Activated effector memory CD4-positive, alpha-beta T cell treated with Interleukin-2 at 50 U/mL for 16 hours (primary cell): ENCODE measurements around the gene NOP58.
"Not testable (repeated sequence)": the region's sequence is repeated elsewhere in the genome, so short reads cannot be mapped to it uniquely, and the experiment has no call there.

ENCODE experiments used
- DNase-seq: peaks from one replicate; pipeline ENCODE4 v3.0.0-alpha.2; 2020

Gene NOP58

DNA sequence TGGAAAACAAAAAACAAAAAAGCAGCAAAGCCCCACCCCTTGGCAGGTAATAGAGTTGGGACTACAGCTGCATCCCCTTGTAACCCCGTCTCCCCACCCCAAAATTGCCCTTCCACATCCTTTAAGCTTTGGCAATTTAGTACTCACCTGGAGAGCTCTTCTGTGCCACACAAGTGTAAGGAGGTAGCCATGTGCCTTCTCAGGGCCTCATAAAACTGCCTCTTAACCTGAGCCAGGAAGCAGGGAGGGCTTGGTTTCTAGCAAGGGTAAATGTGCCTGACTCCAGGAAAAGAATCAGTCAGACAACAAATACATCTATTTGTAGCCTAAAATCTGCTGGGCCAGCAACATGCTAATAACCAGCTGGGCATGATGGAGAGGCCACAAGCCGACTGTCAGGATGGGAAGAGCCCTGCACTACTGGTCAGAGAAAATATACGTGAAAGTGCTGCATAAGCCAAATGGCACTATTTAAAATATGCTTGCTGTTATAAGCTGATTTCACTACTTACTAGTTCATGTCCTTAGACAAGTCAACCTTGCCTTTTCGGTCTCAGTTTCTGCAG, 46.3 kb downstream of the NOP58 start:
- no peak for DNase-seq

DNA sequence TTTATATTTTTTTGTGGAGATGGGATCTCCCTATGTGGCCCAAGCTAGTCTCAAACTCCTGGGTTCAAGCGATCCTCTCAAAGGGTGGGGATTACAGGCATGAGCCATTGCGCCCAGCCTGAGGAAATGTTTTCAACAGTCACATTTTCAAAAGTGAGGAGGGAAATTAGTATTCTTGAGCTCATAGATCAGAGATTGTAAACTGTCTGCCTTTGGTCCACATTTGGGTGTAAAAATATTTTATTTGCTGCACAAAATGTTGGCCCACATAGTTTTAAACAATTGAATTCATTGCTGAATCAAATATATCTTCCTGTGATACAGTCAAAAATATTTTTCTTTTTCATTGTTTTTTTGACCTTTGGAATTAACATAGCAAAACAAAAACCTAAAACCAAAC, 48.6 kb downstream of the NOP58 start:
- no peak for DNase-seq

DNA sequence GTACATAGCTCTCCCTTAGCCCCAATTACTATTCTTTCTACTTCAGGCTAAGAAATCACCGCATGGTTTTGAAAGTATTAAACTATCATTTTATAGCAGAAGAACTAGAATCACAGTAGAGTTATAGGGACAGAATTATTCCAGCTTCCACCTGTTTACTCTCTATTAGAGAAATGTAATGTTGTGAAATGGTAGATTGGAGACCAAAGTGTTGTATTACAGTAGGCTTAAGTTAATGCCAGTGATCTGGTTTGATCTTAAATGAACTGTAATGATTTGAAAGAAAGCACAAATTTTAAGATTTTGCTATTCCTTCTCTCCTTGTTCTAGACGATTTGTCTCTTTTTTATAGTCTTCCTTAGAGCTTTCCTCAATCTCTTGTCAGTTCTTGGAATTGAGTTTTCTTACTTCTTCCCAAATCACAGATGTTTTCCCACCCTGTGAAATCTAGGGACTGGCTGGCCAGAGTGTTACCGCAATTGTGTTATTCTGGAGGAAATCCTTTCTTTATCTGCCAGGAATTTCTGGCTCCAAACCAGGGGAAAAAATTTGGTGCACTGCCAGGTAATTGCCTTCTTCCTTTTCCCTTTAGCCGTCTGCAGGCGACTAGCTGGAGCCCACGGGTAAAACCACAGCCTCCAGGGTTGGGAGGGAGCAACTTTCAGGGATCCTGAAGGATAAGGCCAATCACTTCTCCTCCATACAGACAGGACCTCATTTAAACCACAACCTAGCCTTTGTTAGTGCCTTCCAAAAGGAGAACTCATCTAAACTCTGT, 51.7 kb downstream of the NOP58 start:
- no peak for DNase-seq

DNA sequence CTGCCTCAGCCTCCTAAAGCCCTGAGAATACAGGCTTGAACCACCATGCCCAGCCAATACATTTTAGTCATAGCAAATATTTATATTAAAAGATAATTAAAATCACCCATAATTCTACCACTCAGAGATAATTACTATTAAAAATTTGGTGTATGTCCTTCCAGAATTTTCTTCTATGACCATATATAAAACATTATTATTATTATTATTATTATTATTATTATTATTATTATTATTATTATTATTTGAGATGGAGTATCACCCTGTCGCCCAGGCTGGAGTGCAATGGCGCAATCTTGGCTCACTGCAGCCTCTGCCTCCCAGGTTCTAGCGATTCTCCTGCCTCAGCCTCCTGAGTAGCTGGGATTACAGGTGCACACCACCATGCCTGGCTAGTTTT, 54.8 kb downstream of the NOP58 start:
- DNase-seq, result not testable (repeated sequence)

DNA sequence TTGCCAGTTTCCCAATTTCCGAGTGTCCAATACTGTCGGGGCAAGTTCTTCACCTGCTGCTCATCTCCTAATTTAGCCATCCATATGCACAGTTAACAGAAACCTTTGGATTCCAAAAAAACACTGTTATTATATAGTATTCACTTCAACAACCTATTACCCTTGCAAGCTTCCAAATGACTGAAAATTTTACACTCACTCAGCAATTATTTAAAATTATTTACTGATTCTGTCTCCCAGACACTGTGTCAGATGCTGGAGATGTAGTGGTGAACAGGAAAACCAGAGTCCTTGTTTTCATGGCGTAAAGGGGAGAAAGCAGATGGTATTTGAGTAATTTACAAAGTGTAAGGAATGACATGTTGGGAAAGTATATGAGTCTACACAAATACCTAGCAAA, 56.9 kb downstream of the NOP58 start:
- no peak for DNase-seq

DNA sequence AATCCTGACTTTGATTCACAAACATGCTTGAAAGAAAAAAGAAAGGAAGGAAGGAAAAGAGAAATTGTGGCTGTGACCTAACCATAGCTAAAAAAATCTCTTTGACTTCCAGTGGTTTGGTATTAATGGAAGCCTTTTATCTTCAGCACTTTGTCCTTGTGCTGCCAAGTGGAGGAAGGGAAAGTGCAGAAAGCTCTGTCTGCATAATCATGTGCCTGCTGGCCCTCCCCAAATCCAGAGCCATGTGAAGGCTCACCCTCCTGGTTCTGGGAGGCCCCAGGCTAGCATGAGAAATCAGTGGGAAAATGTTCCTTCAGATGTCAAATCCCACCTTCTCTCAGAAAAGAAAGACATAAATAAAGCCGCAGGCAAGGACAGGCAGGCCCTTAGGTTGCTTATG, 62.3 kb downstream of the NOP58 start:
- no peak for DNase-seq

DNA sequence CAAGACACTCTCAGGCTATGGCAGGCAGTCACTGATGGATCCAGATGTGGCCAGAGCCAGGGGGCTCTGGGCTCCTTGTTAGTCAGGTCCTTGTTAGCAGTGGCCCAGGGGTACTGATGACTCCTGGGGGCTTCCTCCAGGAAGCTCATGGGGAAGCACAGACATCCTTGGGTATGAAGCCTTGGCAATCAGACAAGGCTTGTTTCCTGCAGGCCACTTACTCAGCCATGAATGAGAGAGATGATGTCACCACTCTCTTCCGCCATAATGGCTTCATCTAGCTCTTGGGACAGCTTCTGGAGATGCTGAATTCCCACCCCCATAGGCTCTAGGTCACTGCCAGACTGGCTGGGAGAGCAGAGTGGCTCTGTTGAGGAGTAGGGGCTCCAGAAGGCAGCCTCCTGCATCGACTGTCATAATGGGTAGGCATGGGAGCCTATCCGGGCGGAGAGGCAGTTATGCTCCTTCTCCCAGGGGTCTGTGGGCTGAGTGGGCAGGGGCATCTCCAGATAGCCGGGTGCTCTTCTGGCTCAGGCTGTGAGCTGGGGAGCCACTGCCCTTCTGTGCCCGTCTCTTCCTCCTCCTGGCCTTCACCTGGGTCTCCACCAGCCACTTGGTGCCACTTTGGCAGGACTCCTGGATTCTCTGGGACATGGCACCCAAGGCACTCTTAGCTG, 70.4 kb downstream of the NOP58 start:
- DNase-seq, result no peak

DNA sequence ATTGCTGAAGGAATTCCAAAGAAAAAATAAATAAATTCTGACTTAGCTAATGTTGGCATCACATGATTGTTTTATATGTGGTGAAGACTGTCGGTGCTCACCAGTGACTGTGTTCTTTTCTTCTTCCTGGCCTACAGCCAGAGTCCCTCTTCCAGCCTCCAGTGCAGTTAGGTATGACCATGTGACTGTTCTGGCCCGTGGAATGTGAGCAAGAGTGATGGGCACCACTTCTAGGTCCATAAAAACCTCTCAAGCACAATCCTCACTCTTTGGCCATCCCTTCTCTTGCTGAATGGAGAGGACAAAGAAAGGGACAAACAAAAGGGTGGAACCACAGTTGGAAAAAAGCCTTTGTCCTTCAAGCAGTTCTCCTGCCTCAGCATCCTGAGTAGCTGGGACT, 71.6 kb downstream of the NOP58 start:
- DNase-seq, result no peak

DNA sequence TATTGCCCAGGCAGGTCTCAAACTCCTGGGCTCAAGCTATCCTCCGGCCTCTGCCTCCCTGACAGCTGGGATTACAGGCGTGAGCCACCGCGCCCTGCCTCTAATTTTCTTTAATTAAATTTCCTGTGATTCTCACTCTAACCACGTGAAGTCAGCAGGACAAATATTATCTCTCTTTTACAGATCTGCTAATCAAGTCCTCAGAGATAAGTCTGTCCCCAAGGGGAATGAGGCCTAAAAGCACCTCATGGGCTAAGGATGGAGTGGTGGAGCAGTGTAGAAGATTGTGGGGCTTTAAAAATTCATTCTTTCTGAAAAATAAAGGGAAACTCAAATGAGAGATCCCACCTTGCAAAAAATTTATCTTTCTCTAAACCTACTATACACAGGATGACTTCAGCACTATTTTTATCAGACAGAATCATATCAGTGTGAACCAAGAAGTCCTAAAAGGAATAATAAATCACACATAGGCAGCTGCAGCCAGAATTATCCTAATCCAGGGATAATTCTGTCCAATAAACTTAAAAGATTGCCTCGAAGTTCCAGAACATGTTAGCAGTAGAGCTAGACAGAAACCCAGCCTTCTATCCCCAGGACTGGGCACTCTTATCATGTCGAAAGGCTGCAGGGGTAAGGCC, 72.3 kb downstream of the NOP58 start:
- no peak for DNase-seq

DNA sequence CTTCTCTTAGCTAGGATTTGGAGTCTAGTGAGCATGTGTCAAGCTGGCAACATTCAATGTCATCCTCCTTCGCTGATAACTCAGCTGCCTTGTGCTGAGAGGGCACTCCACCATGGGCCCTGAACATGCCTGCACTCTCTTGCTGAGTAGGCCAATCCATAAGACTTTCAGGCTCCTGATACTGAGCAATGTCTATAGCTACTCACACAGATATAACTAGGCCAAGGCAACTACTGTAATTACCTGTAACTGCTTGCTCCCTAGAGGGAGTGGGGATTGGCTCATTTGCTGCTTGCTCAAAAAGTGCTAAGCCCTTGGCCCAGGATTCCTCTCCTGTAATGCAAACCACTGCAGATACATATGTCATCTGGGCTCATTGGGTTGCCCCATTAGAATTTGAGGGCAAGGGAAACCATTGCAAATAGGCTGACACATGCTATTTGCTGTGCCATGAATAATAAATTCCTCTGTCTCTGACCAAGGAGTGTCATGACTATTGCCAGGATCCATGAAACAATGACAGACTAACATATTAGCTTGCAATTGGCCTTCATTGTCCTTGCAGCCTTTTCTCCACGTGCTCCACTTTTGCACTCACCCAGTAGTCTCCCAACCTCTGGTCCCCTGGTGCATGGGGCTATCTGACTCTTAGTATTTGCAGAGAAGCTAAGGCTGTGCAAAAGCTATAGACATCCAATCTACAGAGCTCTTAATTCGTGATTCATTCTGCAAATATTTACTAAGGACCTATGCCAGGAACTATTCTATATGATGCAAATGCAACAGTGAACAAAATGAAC, 73.7 kb downstream of the NOP58 start:
- no peak for DNase-seq

DNA sequence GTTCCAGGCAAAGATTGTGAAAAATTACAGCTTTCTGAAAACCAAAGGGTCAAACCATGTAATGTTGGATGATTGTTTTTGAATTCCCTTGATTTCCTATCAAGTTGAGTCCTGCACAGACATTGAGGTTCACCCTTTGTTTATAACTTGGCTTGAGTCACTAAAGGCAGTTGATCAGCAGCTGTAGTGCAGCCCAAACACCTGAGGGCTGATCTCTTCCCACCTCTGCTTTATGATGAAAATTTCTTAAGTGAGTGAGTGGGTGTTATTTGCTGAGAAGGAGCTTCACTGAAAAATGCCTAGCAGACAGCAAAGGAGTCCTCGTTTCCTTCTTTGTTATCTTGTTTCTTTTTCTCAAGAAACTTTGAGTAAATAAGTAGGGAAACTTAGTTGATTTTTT, 78.6 kb downstream of the NOP58 start:
- no peak for DNase-seq

DNA sequence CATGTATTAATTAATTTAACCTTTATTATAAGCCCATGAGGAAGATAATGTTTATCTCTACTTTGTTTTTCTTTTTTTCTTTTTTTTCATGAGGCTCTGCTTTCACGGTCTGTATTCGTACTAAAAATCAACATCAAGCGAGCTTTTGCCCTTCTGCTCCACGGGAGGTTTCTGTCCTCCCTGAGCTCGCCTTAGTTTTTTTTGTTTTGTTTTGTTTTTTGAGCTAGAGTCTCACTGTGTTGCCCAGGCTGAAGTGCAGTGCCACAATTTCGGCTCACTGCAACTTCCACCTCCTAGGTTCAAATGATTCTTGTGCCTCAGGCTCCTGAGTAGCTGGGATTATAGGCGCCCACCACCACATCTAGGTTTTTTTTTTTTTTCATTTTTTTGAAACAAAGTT, 80.6 kb downstream of the NOP58 start:
- no peak for DNase-seq
